OCI-LY1 (cell line): Measurements from ENCODE around the gene FOXP3.

Experiments
- H2AFZ ChIP-seq: fragments of 200-600 bp; sonication (generic), shearing (Covaris generic); 2 replicates; pipeline ENCODE4 v1.6.0; 2014; ENCODE audit warnings: antibody characterized with exemption, mild to moderate bottlenecking, low read length
- H3F3A ChIP-seq: fragments of 200-600 bp; sonication (generic), shearing (Covaris generic); 2 replicates; pipeline ENCODE4 v1.6.0; 2014; ENCODE audit warnings: mild to moderate bottlenecking, antibody characterized with exemption, low read length, moderate library complexity; ENCODE audit not compliant: insufficient read depth
- H3K27ac ChIP-seq: fragments of 200-600 bp; sonication (generic); 2 replicates; pipeline ENCODE4 v1.5.1; 2014; ENCODE audit warnings: low read length, mixed run types, mild to moderate bottlenecking, low read depth; ENCODE audit not compliant: poor library complexity, severe bottlenecking
- H3K27me3 ChIP-seq: fragments of 200-600 bp; sonication (generic); 2 replicates; pipeline ENCODE4 v1.6.0; 2014; ENCODE audit warnings: antibody characterized with exemption, mild to moderate bottlenecking, low read length, moderate library complexity; ENCODE audit not compliant: insufficient read depth
- H3K36me3 ChIP-seq: fragments of 200-600 bp; sonication (generic); 2 replicates; pipeline ENCODE4 v1.6.1; 2014; ENCODE audit warnings: mild to moderate bottlenecking, antibody characterized with exemption, low read length, moderate library complexity, mixed read lengths; ENCODE audit not compliant: insufficient read depth
- H3K4me1 ChIP-seq: fragments of 200-600 bp; sonication (generic); 2 replicates; pipeline ENCODE4 v1.5.1; 2014; ENCODE audit warnings: mild to moderate bottlenecking, low read length, moderate library complexity; ENCODE audit not compliant: insufficient read depth, severe bottlenecking
- H3K4me2 ChIP-seq: fragments of 200-600 bp; sonication (generic), shearing (Covaris generic); 2 replicates; pipeline ENCODE4 v1.6.1; 2014; ENCODE audit warnings: low read length
- H3K4me3 ChIP-seq: fragments of 200-600 bp; sonication (generic); 2 replicates; pipeline ENCODE4 v1.5.1; 2014; ENCODE audit warnings: low read length, low read depth, mild to moderate bottlenecking, mixed read lengths; ENCODE audit not compliant: poor library complexity, severe bottlenecking
- H3K79me2 ChIP-seq: fragments of 200-600 bp; shearing (Covaris generic); 2 replicates; pipeline ENCODE4 v1.6.1; 2016; ENCODE audit warnings: mixed run types, low read length, mixed read lengths; ENCODE audit not compliant: insufficient read depth
- H3K9ac ChIP-seq: fragments of 200-600 bp; sonication (generic), shearing (Covaris generic); 2 replicates; pipeline ENCODE4 v1.6.1; 2014; ENCODE audit warnings: mild to moderate bottlenecking, low read length, mixed read lengths
- H3K9me2 ChIP-seq: fragments of 200-600 bp; sonication (generic), shearing (Covaris generic); 2 replicates; pipeline ENCODE4 v1.6.1; 2014; ENCODE audit warnings: low read depth, mild to moderate bottlenecking, low read length, mixed read lengths
- H3K9me3 ChIP-seq: fragments of 200-600 bp; shearing (Covaris generic); 2 replicates; pipeline ENCODE4 v1.6.1; 2014; ENCODE audit warnings: low read length, mixed read lengths
- H4K20me1 ChIP-seq: fragments of 200-600 bp; sonication (generic), shearing (Covaris generic); 2 replicates; pipeline ENCODE4 v1.6.0; 2016; ENCODE audit warnings: mild to moderate bottlenecking, low read length; ENCODE audit not compliant: insufficient read depth
- EZH2 ChIP-seq: fragments of 200-600 bp; sonication (generic), shearing (Covaris generic); IDR thresholded peaks from 2 replicates; pipeline ENCODE4 v1.8.0; 2017; ENCODE audit warnings: borderline replicate concordance, mixed run types, mild to moderate bottlenecking, antibody characterized with exemption, low read length, moderate library complexity, mixed read lengths
- TF ChIP-seq, protein P1 (sequence below): fragments of 200-600 bp; sonication (generic), shearing (Covaris generic); IDR thresholded peaks from 2 replicates; pipeline ENCODE4 v1.5.1; 2017; ENCODE audit warnings: mild to moderate bottlenecking, antibody characterized with exemption, low read length, moderate library complexity, mixed read lengths

Gene FOXP3

GRCh38 chrX:49209434-49210251, 54.9 kb downstream of the FOXP3 start:
- Histone ChIP-seq H3K27me3 (no peaks in the 10 kb centered on the region), H3K4me3 (no peak overlapping the region), H3K27ac (no peak overlapping the region), H3K9ac (no peak overlapping the region), H3K4me1 (no peaks in the 10 kb centered on the region), H3K9me2 (no peaks in the 10 kb centered on the region), H3K9me3 (no peaks in the 10 kb centered on the region), H4K20me1 (no peaks in the 10 kb centered on the region), H3K36me3 (no peaks in the 10 kb centered on the region), H2AFZ (no peak overlapping the region), H3K79me2 (no peaks in the 10 kb centered on the region), H3K4me2 (no peak overlapping the region), H3F3A (no peaks in the 10 kb centered on the region)
- no peak for TF ChIP-seq EZH2
- TF ChIP-seq, protein P1, sequence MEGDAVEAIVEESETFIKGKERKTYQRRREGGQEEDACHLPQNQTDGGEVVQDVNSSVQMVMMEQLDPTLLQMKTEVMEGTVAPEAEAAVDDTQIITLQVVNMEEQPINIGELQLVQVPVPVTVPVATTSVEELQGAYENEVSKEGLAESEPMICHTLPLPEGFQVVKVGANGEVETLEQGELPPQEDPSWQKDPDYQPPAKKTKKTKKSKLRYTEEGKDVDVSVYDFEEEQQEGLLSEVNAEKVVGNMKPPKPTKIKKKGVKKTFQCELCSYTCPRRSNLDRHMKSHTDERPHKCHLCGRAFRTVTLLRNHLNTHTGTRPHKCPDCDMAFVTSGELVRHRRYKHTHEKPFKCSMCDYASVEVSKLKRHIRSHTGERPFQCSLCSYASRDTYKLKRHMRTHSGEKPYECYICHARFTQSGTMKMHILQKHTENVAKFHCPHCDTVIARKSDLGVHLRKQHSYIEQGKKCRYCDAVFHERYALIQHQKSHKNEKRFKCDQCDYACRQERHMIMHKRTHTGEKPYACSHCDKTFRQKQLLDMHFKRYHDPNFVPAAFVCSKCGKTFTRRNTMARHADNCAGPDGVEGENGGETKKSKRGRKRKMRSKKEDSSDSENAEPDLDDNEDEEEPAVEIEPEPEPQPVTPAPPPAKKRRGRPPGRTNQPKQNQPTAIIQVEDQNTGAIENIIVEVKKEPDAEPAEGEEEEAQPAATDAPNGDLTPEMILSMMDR = no peak

DNA sequence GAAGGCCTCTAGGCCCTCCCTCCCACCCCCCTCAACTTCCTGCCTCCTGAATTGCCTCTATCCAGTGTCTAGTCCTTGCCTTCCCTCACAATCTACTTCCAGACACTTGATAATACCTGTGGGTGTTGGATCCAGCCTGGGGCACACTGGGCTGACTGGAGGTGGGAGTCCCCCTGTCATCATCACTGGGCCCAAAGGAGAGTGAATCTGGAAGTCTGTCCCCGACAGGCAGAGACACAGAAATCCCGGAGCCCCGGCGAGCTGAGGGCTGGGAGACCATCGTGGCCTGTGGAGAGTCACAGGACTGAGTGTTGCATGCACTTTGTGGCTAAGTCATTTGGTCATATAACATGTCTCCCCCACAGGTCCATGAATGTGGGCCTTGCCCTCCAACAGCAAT, 56.1 kb downstream of the FOXP3 start:
- no peaks in the 10 kb centered on the region for H4K20me1 ChIP-seq
- no peaks in the 10 kb centered on the region for H3K9me3 ChIP-seq
- no peak overlapping the region for H3K4me2 ChIP-seq
- H3K27ac ChIP-seq = no peak overlapping the region
- H3K79me2 ChIP-seq = no peaks in the 10 kb centered on the region
- H3K36me3 ChIP-seq = no peaks in the 10 kb centered on the region
- no peak overlapping the region for H2AFZ ChIP-seq
- H3K9me2 ChIP-seq = no peaks in the 10 kb centered on the region
- H3F3A ChIP-seq = no peaks in the 10 kb centered on the region
- H3K4me1 ChIP-seq = no peaks in the 10 kb centered on the region
- no peak overlapping the region for H3K4me3 ChIP-seq
- no peak for TF ChIP-seq EZH2
- TF ChIP-seq, protein P1 = no peak
- no peaks in the 10 kb centered on the region for H3K27me3 ChIP-seq
- H3K9ac ChIP-seq = no peak overlapping the region

DNA sequence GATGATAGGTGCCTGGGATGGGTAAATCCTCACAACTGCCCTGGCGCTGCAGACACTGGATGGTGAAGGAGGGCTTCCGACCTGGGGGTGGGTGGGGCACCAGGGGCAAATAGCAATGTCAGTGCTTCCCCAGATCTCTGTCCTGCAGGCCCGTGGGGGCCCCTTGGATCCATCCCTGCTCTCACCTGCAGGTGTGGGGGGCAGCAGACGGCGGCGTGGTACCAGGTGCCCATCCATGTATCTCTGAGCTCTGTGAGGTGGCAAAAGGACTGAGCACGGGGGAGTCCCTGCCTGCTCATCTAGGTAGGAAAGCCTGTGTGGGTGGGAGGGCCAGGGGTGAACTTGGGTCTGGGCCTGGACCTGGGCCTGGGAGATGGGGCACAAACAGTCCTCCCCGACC, 58.0 kb downstream of the FOXP3 start:
- H4K20me1 ChIP-seq = no peaks in the 10 kb centered on the region
- no peaks in the 10 kb centered on the region for H3K36me3 ChIP-seq
- H3K27me3 ChIP-seq = no peaks in the 10 kb centered on the region
- H3K4me2 ChIP-seq = no peak overlapping the region
- H3K9me2 ChIP-seq = no peaks in the 10 kb centered on the region
- H3K4me3 ChIP-seq = no peak overlapping the region
- no peak overlapping the region for H3K27ac ChIP-seq
- no peak overlapping the region for H3K9ac ChIP-seq
- H3K4me1 ChIP-seq = no peaks in the 10 kb centered on the region
- no peaks in the 10 kb centered on the region for H3F3A ChIP-seq
- no peaks in the 10 kb centered on the region for H3K9me3 ChIP-seq
- no peak for TF ChIP-seq EZH2
- TF ChIP-seq, protein P1 = no peak
- H2AFZ ChIP-seq = no peak overlapping the region
- no peaks in the 10 kb centered on the region for H3K79me2 ChIP-seq
